Uterus (tissue), 2 donors: Measurements from ENCODE around the gene TNFRSF4.

Experiments
- POLR2A ChIP-seq, 2 donors: fragments of 450-650 bp; IDR thresholded peaks; one replicate each; pipeline ENCODE4 v1.6.1; 2016; ENCODE audit warnings: antibody characterized with exemption in 2 of 2, mild to moderate bottlenecking in 1 of 2, moderate library complexity in 1 of 2
- TF ChIP-seq, protein P1 (sequence below), 4 experiments: fragments of 200-600 bp in 2 of 4; fragments of 450-650 bp in 2 of 4; sonication (generic) in 2 of 4; IDR thresholded peaks; one replicate each; pipeline ENCODE4 v1.5.1; 2016 to 2019; ENCODE audit warnings: antibody characterized with exemption in 4 of 4, mild to moderate bottlenecking in 2 of 4, moderate library complexity in 1 of 4

DNA sequence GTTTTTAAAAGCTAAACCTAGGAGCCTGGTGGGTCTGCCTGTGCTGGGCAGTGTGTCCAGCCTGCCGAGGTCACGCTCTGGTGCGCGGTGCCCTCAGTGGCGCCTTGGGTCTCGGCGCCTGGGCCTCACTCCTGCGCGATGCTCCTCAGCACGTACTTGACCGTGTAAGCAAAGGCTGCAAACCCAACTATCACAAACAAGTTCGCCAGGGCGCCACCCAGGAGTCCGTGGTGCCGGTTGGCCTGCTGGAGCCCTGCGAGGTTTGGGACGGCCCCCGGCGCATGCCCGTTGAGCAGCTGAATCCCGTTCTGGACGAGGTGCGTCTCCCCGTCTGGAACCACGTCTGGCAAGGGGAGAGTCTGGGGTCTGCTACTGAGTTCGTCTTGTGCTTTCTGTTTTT, 41.1 kb upstream of the TNFRSF4 start:
- TF ChIP-seq, protein P1, sequence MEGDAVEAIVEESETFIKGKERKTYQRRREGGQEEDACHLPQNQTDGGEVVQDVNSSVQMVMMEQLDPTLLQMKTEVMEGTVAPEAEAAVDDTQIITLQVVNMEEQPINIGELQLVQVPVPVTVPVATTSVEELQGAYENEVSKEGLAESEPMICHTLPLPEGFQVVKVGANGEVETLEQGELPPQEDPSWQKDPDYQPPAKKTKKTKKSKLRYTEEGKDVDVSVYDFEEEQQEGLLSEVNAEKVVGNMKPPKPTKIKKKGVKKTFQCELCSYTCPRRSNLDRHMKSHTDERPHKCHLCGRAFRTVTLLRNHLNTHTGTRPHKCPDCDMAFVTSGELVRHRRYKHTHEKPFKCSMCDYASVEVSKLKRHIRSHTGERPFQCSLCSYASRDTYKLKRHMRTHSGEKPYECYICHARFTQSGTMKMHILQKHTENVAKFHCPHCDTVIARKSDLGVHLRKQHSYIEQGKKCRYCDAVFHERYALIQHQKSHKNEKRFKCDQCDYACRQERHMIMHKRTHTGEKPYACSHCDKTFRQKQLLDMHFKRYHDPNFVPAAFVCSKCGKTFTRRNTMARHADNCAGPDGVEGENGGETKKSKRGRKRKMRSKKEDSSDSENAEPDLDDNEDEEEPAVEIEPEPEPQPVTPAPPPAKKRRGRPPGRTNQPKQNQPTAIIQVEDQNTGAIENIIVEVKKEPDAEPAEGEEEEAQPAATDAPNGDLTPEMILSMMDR (IDR thresholded peaks at IDR 0.05) = no peak
- TF ChIP-seq POLR2A (IDR thresholded peaks at IDR 0.05) = no peak
